Hippocampal formation (tissue), 2 donors: Measurements from ENCODE around the gene ZBTB40.

ENCODE experiments used
- DNase-seq, 2 donors: peaks; one replicate each; lab custom pipeline; 2025; lab: John Stamatoyannopoulos, UW

The ZBTB40 gene

DNA sequence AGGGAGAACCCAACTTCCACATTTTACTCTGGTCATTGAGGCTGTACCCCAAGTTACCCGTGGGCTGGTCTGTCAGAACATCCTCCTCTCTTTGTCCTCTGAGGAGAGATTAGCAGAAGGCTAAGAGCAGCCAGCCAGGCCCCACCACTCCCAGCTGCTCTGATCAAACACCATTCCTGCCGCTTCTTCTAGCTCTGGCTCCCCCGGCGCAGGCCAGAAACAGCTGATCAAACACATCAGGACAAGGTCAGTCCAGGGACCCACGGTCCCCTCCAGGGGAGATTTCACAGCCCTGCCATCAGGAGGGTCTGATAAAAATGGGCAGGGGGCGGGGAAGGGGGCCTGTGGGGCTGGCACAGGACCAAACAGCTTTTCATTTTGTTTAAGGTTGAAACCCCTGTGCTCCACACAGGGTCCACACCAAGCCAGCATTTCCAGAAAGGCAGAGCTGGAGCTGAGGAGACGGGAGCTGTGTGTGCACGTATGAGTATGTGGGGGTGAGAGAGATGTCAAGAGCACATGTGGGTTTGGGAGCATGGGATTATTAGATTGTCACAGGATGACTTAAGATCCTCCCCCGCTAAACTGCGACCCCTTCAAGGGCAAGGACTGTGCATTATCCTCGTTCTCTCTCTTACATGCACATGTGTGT lies 81.7 kb downstream of the ZBTB40 start:
- DNase-seq = no peak

DNA sequence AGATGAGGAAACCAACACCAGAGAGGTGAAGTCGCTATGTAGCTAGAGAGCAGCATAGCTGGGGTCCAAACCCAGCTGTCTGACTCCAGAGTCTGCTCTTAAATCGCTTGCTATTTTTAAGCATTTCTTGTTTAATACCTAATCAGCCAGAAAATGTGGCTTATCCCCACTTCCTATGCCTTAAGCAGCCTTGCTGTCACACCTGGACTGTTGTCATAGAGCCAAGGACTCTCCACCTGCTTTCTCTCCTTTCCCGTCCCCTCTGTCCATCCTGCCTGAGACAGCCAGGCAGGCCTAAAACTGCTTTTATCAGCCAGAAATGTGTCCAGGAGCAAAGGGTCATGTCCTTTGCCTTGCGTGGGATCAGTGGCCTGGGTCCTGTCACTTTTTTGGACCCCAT lies 83.3 kb downstream of the ZBTB40 start:
- DNase-seq = no peak

DNA sequence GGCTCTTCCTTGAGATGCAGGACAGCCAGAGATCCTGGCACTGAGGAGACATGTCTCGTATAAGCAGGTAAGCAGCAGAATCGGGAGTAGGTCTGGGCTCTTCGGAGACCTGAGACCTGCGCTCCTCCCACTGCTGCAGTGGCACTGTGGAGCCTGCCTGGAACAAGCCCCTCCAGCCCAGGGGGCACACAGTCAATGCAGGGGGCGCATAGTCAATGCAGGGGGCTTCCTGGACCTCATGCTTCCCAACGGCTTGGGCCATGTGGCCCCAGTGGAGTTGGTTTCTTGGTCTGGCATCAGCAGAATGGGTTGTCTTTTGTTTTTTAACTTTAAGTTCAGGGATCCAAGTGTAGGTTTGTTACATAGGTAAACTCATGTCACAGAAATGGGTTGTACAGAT lies 83.7 kb downstream of the ZBTB40 start:
- no peak for DNase-seq

DNA sequence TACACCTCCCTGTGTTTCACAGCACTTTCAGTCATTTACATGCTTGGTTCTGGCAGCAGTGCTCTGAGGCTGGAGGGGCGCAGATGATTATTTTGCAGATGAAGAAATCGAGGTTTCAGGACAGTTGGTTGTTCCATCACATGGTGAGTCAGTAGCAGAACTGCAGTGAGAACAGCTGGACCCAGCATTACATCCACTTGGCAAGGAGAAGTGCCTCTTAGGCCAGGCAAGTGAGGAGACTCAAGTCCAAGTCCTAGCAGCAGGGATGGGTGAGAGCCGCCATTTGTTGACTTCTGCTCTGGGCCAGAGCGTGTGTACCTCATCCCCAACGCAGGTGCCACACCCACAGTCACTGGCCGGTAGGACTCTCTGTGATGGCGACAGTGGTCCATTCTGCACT lies 84.9 kb downstream of the ZBTB40 start:
- no peak for DNase-seq

DNA sequence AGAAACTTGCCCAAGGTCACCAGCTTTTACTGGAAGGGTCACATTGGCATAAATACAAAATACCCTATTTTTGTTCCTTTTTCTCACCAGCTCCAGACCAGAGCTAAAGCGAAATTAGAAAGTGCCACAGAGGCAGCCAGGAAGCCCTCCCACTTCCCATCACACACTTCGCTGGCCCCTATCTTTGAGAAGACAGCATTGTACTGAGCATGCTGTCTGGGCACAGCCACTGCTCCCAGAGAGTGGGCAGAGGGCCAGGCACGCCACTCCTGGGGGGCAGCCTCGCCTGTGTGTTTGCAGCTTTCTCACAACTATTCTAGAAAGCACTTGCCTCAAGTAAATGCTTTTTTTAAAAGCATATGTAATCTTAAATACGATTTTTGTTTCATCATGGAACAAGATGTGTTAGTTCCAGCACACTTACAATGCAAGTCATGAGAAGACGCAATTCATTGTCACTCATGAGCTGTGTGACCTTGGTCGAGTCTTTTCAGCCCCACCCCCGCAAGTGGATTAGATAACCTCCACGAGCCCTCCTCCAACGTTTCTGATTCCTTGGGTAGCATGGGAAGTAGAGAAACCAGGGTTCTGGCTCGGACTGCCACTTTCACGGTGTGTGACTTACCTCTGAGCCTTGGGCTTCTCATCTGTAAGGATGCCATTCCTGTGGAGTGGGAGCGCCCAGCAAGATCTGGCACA lies 85.9 kb downstream of the ZBTB40 start:
- no peak for DNase-seq

DNA sequence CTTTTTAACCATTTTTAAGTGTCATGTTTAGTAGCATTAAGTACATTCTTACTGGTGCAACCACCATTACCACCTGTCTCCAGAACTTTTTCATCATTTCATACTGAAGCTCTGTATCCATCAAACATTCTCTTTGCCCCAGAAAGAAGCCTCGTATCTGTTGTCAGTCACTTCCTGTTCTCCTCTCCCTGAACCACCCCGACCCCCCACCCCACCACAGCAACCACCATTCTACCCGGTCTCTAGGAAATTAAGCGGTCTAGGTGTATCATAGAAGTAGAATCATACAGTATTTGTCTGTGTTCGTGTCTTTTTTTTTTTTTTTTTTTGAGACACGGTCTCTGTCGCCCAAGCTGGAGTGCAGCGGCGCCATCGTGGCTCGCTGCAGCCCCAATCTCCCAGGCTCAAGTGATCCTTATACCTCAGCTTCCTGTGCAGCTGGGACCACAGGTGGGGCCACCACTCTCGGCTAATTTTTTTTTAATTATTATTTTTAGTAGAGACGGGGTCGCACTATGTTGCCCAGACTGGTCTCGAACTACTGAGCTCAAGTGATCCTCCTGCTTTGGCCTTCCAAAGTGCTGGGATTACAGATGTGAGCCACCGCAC lies 88.0 kb downstream of the ZBTB40 start:
- no peak for DNase-seq

DNA sequence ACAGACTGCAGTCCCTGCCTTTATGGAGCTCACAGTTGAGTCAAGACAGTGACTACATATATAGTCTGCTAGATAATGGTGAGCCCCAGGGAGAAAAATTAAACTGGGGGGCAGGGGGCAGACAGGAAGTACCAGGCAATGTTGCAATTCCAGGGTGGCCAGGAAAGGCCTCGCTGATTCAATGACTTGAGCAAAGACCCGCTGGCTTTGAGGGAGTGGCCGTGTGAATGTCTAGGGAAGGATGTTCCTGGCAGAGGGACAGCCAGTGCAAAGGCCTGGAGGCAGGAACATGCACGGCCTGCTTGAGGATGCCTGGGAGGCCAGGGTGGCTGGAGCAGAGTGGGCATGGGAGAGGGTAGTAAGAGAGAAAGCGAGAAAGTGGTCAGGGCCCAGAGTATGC lies 88.7 kb downstream of the ZBTB40 start:
- DNase-seq = no peak

DNA sequence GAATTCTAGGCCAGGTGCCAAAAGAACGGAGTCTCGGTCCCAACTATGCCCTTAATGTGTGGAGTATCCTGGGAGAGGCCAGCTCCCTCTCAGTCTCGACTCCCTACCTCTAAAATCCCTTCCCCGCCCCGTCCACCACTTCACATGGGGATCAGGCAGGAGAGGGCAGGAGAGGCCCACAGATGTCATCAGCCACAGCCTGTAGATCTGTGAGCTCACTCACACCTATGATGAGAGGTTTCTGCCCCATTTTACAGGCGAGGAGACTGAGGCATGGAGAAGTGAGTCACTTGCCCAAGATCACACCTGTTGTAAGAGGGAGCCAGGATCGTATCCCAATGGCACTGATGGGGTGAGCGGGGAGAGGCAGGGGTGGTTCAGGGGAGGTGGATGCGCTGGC lies 91.2 kb downstream of the ZBTB40 start:
- DNase-seq = no peak

DNA sequence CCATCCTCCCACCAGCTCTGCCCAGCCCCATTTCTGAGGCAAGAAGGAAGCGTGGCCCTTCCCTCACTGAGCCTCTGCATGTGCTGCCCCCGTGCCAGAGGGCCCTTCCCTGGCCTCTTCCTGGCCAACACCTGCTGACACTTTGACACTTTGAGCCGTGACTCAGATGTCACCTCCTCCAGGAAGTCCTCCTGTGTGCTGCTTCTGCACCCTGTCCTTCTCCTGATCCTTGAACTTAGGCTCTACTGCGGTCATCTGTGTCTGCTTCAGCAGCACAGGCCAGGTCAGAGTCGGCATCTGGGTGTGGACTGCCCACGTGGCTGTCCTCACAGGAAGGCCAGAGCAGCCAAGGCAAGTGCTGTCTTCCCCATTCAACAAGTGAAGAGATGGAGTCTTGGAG lies 92.0 kb downstream of the ZBTB40 start:
- DNase-seq = no peak

DNA sequence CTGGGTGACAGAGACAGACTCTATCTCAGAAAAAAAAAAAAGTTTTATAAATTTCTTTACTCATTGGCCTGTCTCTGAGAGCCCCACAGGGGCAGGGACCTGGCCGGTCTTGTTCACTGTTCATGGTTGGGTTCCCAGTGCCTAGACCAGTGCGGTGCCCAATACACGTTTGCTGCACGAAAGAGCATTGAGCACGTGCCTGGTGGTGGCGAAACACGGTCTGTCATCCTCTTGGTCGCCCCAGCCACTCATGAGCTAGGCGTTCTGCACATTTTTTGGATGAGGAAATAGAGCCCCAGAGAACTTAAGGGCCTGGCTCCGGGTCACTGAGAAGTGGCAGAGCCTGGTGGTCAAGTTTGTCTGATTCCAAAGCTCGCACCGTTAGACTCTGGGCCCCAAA lies 93.0 kb downstream of the ZBTB40 start:
- no peak for DNase-seq

DNA sequence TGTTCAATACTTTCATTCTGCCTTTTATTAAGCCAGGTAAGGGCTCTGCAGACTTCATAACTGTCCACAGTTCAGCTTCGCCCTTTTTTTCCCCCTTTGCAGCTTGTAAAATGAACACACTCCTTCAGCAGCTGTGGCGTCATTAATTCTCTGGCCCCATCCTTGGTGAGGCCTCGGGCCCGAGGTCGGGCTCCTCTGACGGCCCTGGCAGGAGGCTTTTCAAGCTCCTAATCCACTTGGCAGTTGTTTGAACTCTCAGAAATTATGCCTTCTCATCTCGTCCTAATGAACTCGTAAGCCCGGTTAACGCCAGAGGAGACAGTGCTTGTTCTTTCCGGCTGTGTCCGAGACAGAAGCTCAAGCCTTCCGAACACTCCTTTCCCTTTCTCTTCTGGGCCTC lies 93.5 kb downstream of the ZBTB40 start:
- DNase-seq = no peak

DNA sequence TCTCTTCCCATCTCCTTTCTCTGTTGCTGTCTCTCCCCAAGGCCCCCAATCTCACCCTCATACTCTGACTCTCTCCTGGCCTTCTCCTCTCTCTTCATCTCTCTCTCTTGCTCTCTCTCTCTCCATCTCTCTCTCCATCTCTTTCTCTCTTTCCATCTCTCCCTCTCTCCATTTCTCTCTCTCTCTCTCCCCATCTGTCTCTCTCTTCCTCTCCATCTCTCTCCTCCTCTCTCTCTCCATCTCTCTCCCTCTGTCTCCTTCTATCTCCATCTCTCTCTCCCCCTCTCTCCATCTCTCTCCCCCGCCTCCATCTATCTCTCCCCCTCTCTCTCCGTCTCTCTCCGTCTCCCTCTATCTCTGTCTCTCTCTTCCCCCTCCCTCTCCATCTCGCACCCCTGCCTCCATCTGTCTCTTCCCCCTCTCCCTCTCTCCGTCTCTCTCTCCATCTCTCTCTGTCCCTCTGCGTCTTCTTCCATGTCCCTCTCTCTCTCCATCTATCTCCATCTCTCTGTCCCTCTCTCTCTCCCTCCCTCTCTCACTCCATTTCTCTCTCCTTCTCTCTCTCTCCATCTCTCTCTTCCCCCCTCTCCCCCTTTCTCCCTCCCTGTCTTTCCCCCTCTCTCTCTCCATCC lies 95.7 kb downstream of the ZBTB40 start:
- no peak for DNase-seq

DNA sequence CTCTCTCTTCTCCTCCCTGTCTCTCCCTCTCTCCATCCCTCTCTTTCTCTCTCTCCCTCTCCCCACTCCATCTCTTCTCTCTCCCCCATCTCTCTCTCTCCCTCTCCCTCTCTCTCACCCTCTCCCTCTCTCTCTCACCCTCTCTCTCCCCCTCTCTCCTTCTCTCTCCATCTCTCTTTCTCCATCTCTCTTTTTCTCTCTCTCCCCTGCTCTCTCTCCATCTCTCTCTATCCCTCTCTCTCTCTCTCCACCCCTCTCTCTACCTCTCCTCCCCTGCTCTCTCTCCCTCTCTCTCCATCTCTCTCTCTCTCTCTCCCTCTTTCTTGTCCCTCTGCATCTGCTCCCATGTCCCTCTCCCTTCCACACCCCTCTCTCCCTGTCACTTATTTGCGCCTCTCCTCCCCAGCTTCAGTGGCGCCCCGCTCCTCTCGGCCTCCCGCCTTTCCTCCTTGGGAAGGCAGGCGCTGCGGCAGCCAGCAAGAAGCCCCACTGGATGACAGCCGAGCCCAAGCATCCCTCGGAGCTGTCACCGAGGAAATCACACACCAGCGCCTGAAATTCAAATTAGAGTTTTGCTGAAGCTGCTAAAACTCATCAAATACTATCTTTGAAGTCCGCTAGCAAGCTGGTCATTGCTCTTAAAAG lies 96.3 kb downstream of the ZBTB40 start:
- no peak for DNase-seq

DNA sequence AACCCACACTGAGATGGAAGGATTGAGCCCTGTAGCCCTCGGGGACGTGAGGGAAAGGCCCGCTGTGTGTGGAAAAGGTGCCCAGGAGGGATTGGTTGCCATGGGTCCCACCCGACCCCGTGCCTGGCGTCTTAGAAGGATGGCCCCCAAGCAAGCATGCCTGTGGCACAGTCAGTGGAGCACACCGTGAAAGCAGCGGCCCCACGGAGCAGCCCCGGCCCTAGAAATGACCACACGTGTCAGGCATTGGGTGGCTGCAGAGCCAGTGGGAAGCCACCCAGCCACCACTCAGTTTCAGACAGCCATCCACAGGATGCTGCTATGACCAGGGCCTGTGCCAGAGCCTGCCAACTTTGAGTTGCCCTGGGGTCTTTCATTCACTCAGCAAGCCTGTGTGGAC lies 98.4 kb downstream of the ZBTB40 start:
- DNase-seq = no peak

DNA sequence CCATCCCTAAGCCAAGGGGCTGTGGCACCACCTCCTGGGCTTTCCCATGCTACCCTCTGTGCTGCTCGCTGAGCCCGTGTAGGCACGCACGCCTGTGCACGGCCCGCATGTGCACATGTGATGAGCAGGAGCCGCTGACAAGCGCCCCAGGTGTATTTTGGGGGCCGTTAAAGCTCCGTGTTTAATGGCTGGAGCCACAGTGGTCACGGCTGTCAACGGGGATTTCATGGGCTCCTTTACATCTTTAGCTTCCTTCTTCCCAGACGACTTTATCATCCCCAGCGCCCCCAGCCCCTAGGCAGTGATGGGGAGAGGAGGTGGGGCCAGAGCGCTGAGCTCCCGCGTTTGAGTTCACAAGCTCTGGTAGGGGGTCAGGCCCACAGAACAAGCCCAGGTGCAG lies 99.9 kb downstream of the ZBTB40 start:
- DNase-seq = no peak

DNA sequence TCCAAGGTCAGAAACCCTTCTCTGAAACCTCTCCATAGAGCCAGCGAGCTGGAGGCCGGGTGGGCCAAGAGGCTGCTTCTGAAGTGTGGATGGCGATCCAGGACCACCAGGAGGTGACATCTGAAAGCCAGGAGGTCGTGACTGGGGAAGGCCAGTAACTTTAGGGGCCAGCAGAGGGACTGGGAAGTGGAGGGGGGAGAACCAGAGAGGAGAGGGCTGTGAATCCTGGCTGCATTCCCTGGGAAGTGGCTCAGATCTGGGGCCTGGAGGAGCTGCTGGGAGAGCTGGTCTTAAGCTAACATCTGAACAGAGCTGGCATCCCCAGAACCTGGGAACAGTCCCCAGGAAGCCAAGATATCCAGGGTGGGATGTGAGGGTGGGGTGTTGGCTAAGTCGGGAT lies 100.4 kb downstream of the ZBTB40 start:
- no peak for DNase-seq

DNA sequence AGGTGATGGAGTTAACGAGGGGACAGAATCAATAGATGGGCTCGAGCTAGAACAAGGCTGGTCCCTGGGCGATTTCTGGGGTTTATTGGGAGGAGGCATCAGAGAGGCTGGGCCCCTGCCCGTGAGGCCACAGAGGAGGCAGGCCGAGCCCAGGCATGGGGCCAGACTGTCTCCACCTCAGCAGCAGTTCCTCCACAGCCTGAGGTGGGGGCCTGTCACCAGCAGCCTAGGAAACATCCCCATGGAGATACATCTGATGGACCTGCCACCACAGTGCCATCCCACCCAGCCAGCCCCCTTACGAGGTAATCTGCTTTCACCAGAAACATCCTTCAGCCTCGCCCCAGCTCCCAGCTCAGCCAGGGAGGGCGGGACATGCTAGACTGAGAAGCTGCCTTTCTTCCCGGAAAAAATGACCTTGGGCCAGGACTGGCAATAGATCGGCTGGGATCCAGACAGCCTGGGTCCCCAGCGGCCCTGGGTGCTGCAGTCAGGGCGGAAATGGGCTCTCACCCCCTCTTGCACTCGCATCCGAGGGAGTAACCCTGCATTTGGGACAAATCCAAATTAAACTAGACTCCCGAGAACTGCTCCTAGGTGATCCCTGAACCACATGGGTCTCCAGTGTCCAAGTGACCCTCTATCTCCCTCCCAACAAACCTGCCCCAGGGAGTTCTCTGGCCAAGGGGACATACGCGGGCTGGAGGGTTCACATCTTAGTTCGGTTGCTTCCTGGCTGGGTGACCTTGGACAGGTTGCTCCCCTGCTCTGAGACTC lies 101.6 kb downstream of the ZBTB40 start:
- no peak for DNase-seq

DNA sequence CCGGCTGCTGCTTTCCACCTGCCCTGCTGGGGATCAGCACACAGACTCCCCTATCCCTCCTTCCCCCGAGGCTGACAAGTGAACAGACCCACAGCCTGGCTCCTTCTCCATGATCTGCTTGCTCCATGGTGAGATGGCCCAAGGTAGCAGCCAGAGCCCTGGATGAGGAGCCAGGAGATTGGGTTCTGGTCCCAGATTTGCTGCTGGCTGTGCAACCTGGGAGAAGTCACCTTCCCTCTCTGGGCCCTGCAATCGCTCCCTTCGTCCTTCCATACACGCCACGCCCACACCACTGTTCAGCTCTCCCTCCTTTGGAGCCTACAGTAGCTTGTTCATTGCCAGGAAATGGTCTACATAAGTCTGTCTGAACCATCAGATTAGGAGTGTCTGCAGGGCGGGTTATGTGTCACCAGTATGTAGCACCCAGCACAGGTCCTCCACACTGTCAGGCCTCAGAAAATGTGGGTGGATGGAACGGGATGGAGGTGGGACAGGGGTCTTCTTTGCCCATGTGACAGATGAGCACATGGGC lies 102.4 kb downstream of the ZBTB40 start:
- DNase-seq = no peak

DNA sequence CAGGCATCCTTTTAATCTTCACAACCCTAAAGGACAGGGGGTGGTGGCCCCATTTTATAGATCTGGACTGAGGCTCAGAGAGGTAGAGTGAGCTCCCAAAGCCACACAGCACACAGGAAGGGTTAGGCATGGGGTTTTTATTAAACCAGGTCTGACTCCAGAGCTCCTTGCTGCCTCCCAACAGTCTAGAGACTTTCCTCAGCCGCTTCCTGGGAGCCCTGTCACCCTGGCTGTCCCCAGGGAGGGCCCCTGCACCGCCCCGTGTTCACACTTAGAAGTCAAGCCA lies 103.7 kb downstream of the ZBTB40 start:
- DNase-seq = no peak

DNA sequence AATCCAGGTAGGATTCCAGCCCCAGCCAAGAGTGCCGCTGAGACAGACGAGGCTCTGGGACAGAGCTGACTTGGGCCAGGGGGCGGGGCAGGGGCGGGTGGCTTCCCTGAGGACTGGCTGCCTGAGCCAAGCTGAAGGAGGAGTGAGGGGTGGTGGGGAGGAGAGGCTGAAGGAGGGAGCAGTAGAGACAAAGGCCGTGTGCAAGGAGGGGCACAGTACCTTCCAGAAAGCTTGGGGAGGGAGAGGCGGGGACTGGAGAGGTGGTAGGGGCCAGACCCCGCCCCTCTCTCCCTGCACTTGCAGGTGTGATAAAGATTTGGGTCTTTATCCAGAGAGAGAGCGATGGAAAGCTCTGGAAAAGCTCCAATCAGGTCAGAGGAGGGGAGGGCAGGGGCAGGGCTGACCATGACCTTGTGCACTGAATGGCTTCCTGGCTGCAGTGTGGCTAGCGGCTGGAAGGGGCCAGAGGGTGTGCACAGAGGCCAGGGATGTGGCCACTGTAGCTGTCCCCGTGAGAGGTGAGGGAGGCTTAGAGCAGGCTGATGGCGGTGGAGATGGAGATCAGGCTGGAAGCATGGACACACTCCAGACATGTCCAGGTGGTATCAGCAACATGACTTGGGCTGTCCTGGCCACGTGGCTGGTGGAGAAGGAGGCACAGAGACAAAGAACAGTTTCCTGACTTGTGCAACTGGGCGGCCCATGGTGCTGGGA lies 104.9 kb downstream of the ZBTB40 start:
- no peak for DNase-seq

DNA sequence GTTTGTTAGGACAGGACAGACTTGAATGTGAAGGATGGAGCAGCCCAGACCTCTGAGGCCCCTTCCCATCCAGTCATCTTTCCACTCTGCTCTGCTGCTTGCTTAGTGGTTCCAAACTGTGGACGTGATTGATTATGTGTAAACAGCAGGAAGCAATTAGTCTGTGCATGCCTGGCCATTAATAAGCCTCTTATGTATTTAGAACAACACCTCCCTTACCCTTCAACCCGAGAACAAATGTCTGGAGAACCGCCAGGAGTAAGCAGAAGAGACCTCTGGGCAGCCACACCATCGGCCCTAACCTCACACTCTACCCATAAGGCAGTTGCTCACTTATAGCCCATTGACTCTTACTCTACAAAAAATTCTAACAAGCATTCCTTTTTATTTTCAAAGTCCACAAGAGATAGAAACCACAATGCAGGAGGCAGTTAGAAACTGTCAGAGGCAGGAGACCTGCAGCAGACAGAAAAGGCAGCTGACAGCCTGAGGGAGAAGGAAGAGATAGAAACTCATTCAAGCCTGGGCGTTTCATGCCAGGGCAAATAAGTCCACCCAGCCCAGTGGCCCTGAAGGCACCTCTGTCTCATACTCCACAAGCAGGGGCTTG lies 105.8 kb downstream of the ZBTB40 start:
- DNase-seq = no peak
